Suprapubic skin (tissue), 3 donors: Measurements from ENCODE around the gene BROX.

Source experiments
- EP300 ChIP-seq: sonication (generic); formaldehyde crosslinking; IDR thresholded peaks from one replicate; pipeline ENCODE4 v1.6.1; 2017; ENCODE audit warnings: antibody characterized with exemption
- POLR2A ChIP-seq, 2 donors: fragments of 450-650 bp; IDR thresholded peaks; one replicate each; pipeline ENCODE4 v1.6.1; 2017; ENCODE audit warnings: antibody characterized with exemption in 2 of 2, mild to moderate bottlenecking in 2 of 2, moderate library complexity in 2 of 2
- TF ChIP-seq, protein P1 (sequence below), 2 donors: fragments of 200-600 bp in 1 of 2; fragments of 450-650 bp in 1 of 2; sonication (generic) in 1 of 2; IDR thresholded peaks; one replicate each; pipeline ENCODE4 v1.5.1; 2016 to 2019; ENCODE audit warnings: antibody characterized with exemption in 2 of 2, mild to moderate bottlenecking in 1 of 2, moderate library complexity in 1 of 2

GRCh38 chr1:222751255-222751654 lies 38.9 kb downstream of the BROX start:
- TF ChIP-seq, protein P1, sequence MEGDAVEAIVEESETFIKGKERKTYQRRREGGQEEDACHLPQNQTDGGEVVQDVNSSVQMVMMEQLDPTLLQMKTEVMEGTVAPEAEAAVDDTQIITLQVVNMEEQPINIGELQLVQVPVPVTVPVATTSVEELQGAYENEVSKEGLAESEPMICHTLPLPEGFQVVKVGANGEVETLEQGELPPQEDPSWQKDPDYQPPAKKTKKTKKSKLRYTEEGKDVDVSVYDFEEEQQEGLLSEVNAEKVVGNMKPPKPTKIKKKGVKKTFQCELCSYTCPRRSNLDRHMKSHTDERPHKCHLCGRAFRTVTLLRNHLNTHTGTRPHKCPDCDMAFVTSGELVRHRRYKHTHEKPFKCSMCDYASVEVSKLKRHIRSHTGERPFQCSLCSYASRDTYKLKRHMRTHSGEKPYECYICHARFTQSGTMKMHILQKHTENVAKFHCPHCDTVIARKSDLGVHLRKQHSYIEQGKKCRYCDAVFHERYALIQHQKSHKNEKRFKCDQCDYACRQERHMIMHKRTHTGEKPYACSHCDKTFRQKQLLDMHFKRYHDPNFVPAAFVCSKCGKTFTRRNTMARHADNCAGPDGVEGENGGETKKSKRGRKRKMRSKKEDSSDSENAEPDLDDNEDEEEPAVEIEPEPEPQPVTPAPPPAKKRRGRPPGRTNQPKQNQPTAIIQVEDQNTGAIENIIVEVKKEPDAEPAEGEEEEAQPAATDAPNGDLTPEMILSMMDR (IDR thresholded peaks at IDR 0.05): no peak
- no peak for TF ChIP-seq POLR2A (IDR thresholded peaks at IDR 0.05)
- TF ChIP-seq EP300: no peak
